DND-41 (cell line): ENCODE data around the gene PKD2.

Source experiments
- ATAC-seq: fragments of 200-7000 bp; cut with Tn5 transposase; 3 replicates; pipeline ENCODE4 v1.9.1; 2021; ENCODE audit warnings: low read depth; ENCODE audit not compliant: insufficient read depth
- DNase-seq: peaks from one replicate; pipeline ENCODE4 v3.0.0-alpha.2; 2020
- H2AFZ ChIP-seq: 2 replicates; pipeline ENCODE4 v1.6.0; 2012; ENCODE audit warnings: low read depth, low read length
- H3K27ac ChIP-seq: 2 replicates; pipeline ENCODE4 v1.5.1; 2012; ENCODE audit warnings: low read length, inconsistent platforms
- H3K27me3 ChIP-seq: fragments of 200-600 bp; sonication (generic); 2 replicates; pipeline ENCODE4 v1.6.0; 2012; ENCODE audit warnings: low read length, mild to moderate bottlenecking, inconsistent platforms; ENCODE audit not compliant: insufficient read depth, poor library complexity
- H3K36me3 ChIP-seq: 2 replicates; pipeline ENCODE4 v1.5.1; 2012; ENCODE audit warnings: low read length, inconsistent platforms; ENCODE audit not compliant: insufficient read depth
- H3K4me1 ChIP-seq: 2 replicates; pipeline ENCODE4 v1.5.1; 2012; ENCODE audit warnings: mild to moderate bottlenecking, low read length; ENCODE audit not compliant: insufficient read depth
- H3K4me2 ChIP-seq: 2 replicates; pipeline ENCODE4 v1.6.0; 2012; ENCODE audit warnings: mild to moderate bottlenecking, moderate library complexity, low read length, inconsistent platforms; ENCODE audit not compliant: insufficient read depth
- H3K4me3 ChIP-seq, 2 experiments: fragments of 200-600 bp in 1 of 2; shearing (Covaris generic) in 1 of 2; 2 replicates each; pipeline ENCODE4 v1.5.1; 2012 to 2016; ENCODE audit warnings: inconsistent platforms in 2 of 2, low read length in 2 of 2, mild to moderate bottlenecking in 2 of 2, low read depth in 1 of 2, moderate library complexity in 1 of 2
- H3K79me2 ChIP-seq: 2 replicates; pipeline ENCODE4 v1.6.0; 2012; ENCODE audit warnings: low read length, inconsistent platforms; ENCODE audit not compliant: insufficient read depth
- H3K9ac ChIP-seq: 2 replicates; pipeline ENCODE4 v1.6.0; 2012; ENCODE audit warnings: low read depth, mild to moderate bottlenecking, inconsistent platforms, low read length, moderate library complexity
- H3K9me3 ChIP-seq: 2 replicates; pipeline ENCODE4 v1.5.1; 2012; ENCODE audit warnings: low read length, moderate library complexity, mild to moderate bottlenecking, inconsistent platforms; ENCODE audit not compliant: insufficient read depth, severe bottlenecking
- H4K20me1 ChIP-seq: 2 replicates; pipeline ENCODE4 v1.6.0; 2012; ENCODE audit warnings: low read length; ENCODE audit not compliant: insufficient read depth
- CTCF ChIP-seq: IDR thresholded peaks from 2 replicates; pipeline ENCODE4 v1.5.1; 2012; ENCODE audit warnings: borderline replicate concordance, low read length, moderate library complexity, mild to moderate bottlenecking; ENCODE audit not compliant: poor library complexity, severe bottlenecking; ENCODE audit errors: extremely low read depth
- EZH2 ChIP-seq: IDR thresholded peaks from 3 replicates; pipeline ENCODE4 v1.6.1; 2012; ENCODE audit warnings: borderline replicate concordance, low read depth, mild to moderate bottlenecking, moderate library complexity, low read length, inconsistent platforms; ENCODE audit not compliant: severe bottlenecking

Gene PKD2

GRCh38 chr4:88043001-88043400, 35.6 kb downstream of the PKD2 start:
- no peaks in the 10 kb centered on the region for H4K20me1 ChIP-seq
- H3K4me3 ChIP-seq, result no peak overlapping the region
- peaks cover 81% of the 10 kb centered on the region for H3K36me3 ChIP-seq
- H3K9me3 ChIP-seq, result no peaks in the 10 kb centered on the region
- H3K4me1 ChIP-seq, result no peaks in the 10 kb centered on the region
- H3K4me2 ChIP-seq, result no peak overlapping the region
- DNase-seq (no peak), ATAC-seq (no peak)
- H3K27ac ChIP-seq, result no peak overlapping the region
- H3K79me2 ChIP-seq, result no peaks in the 10 kb centered on the region
- H3K27me3 ChIP-seq, result no peaks in the 10 kb centered on the region
- H3K9ac ChIP-seq, result no peak overlapping the region
- no peak for TF ChIP-seq EZH2
- no peak for TF ChIP-seq CTCF
- H2AFZ ChIP-seq, result no peak overlapping the region

GRCh38 chr4:88043586-88044340, 36.3 kb downstream of the PKD2 start:
- TF ChIP-seq EZH2 (no peak), CTCF (no peak)
- H3K4me3 ChIP-seq, result no peak overlapping the region
- no peak overlapping the region for H3K4me2 ChIP-seq
- no peak for DNase-seq
- H2AFZ ChIP-seq, result no peak overlapping the region
- no peaks in the 10 kb centered on the region for H3K4me1 ChIP-seq
- H3K36me3 ChIP-seq, result peaks cover 75% of the 10 kb centered on the region
- H3K27ac ChIP-seq, result no peak overlapping the region
- no peaks in the 10 kb centered on the region for H3K79me2 ChIP-seq
- H3K9ac ChIP-seq, result no peak overlapping the region
- ATAC-seq, result no peak
- no peaks in the 10 kb centered on the region for H3K9me3 ChIP-seq
- no peaks in the 10 kb centered on the region for H4K20me1 ChIP-seq
- no peaks in the 10 kb centered on the region for H3K27me3 ChIP-seq

- no peak overlapping the region for H3K9ac ChIP-seq
- no peak overlapping the region for H2AFZ ChIP-seq
- DNase-seq (no peak), ATAC-seq (no peak)
- no peaks in the 10 kb centered on the region for H4K20me1 ChIP-seq
- H3K4me2 ChIP-seq, result no peak overlapping the region
- no peaks in the 10 kb centered on the region for H3K27me3 ChIP-seq
- no peak overlapping the region for H3K4me3 ChIP-seq
- no peak for TF ChIP-seq CTCF
- TF ChIP-seq EZH2, result no peak
- H3K4me1 ChIP-seq, result no peaks in the 10 kb centered on the region
- H3K27ac ChIP-seq, result no peak overlapping the region
- H3K79me2 ChIP-seq, result no peaks in the 10 kb centered on the region
- H3K36me3 ChIP-seq, result peaks cover 71% of the 10 kb centered on the region
- H3K9me3 ChIP-seq, result no peaks in the 10 kb centered on the region
Measured at GRCh38 chr4:88045021-88045420, 37.6 kb downstream of the PKD2 start.
